Neural cell (in vitro differentiated cells): ENCODE measurements around the gene STON2. TPM values are rescaled to one million over a fixed set of nuclear protein-coding genes. Genes with fewer than 3 reads are reported as not detected.

Source experiments
- H2AFZ ChIP-seq: fragments of 200-600, 300-800 bp; sonication (generic), shearing (Covaris generic); 2 replicates; pipeline ENCODE4 v1.6.0; 2014; ENCODE audit warnings: low read depth, mild to moderate bottlenecking, antibody characterized with exemption, low read length, moderate library complexity
- H3F3A ChIP-seq: fragments of 200-600 bp; shearing (Covaris generic); 2 replicates; pipeline ENCODE4 v1.6.1; 2016; ENCODE audit warnings: mild to moderate bottlenecking, moderate library complexity, mixed read lengths, antibody characterized with exemption, low read length; ENCODE audit not compliant: insufficient read depth, poor library complexity, severe bottlenecking
- H3K27ac ChIP-seq: fragments of 200-600, 300-800 bp; sonication (generic), shearing (Covaris generic); 2 replicates; pipeline ENCODE4 v1.5.1; 2014; ENCODE audit warnings: mild to moderate bottlenecking, low read length, moderate library complexity
- H3K27me3 ChIP-seq: fragments of 300-800, 200-600 bp; sonication (generic), shearing (Covaris generic); 2 replicates; pipeline ENCODE4 v1.6.0; 2014; ENCODE audit warnings: mild to moderate bottlenecking, low read depth, low read length, moderate library complexity; ENCODE audit not compliant: insufficient read depth
- H3K36me3 ChIP-seq: fragments of 300-800, 200-600 bp; sonication (generic), shearing (Covaris generic); 2 replicates; pipeline ENCODE4 v1.5.1; 2014; ENCODE audit warnings: mild to moderate bottlenecking, antibody characterized with exemption, low read length, moderate library complexity; ENCODE audit not compliant: insufficient read depth
- H3K4me2 ChIP-seq: fragments of 300-800, 200-600 bp; sonication (generic), shearing (Covaris generic); 2 replicates; pipeline ENCODE4 v1.6.0; 2014; ENCODE audit warnings: mild to moderate bottlenecking, low read length
- H3K4me3 ChIP-seq: fragments of 300-800, 200-600 bp; sonication (generic), shearing (Covaris generic); 2 replicates; pipeline ENCODE4 v1.5.1; 2014; ENCODE audit warnings: mild to moderate bottlenecking, low read length, moderate library complexity
- H3K79me2 ChIP-seq: fragments of 200-600 bp; shearing (Covaris generic); replicated peaks from 2 replicates; pipeline ENCODE4 v1.6.0; 2014; ENCODE audit warnings: mild to moderate bottlenecking, low read length, moderate library complexity; ENCODE audit not compliant: insufficient read depth
- H3K9ac ChIP-seq: fragments of 300-800, 200-600 bp; sonication (generic), shearing (Covaris generic); 2 replicates; pipeline ENCODE4 v1.6.1; 2016; ENCODE audit warnings: mild to moderate bottlenecking, low read length, mixed read lengths
- H3K9me2 ChIP-seq: fragments of 200-600 bp; shearing (Covaris generic); 2 replicates; pipeline ENCODE4 v1.6.1; 2016; ENCODE audit warnings: mild to moderate bottlenecking, low read length, mixed read lengths; ENCODE audit not compliant: insufficient read depth
- H3K9me3 ChIP-seq: fragments of 200-600, 300-800 bp; sonication (generic), shearing (Covaris generic); 2 replicates; pipeline ENCODE4 v1.6.1; 2016; ENCODE audit warnings: mild to moderate bottlenecking, mixed run types, low read length, moderate library complexity, mixed read lengths
- H4K20me1 ChIP-seq: fragments of 200-600 bp; shearing (Covaris generic); 2 replicates; pipeline ENCODE4 v1.6.1; 2016; ENCODE audit warnings: mild to moderate bottlenecking, mixed run types; ENCODE audit not compliant: insufficient read depth
- EP300 ChIP-seq: fragments of 450-650 bp; conservative IDR thresholded peaks from 2 replicates; pipeline ENCODE4 v1.6.1; 2014; ENCODE audit warnings: antibody characterized with exemption, mild to moderate bottlenecking, moderate library complexity; ENCODE audit not compliant: poor library complexity, severe bottlenecking
- EZH2 ChIP-seq: fragments of 200-600, 300-800 bp; shearing (Covaris generic), sonication (generic); IDR thresholded peaks from 2 replicates; pipeline ENCODE4 v1.6.1; 2014; ENCODE audit warnings: antibody characterized with exemption, low read length, borderline replicate concordance, mild to moderate bottlenecking; ENCODE audit not compliant: insufficient read depth, poor library complexity, severe bottlenecking
- MXI1 ChIP-seq: fragments of 450-650 bp; conservative IDR thresholded peaks from 2 replicates; pipeline ENCODE4 v1.6.1; 2014; ENCODE audit warnings: antibody characterized with exemption, mild to moderate bottlenecking; ENCODE audit not compliant: poor library complexity, severe bottlenecking
- POLR2AphosphoS5 ChIP-seq: IDR thresholded peaks from 2 replicates; pipeline ENCODE4 v1.6.1; 2012
- RAD21 ChIP-seq: fragments of 450-650 bp; conservative IDR thresholded peaks from 2 replicates; pipeline ENCODE4 v1.6.1; 2014; ENCODE audit warnings: antibody characterized with exemption, mild to moderate bottlenecking, moderate library complexity
- SMC3 ChIP-seq: fragments of 450-650 bp; conservative IDR thresholded peaks from 2 replicates; pipeline ENCODE4 v1.6.1; 2014; ENCODE audit warnings: antibody characterized with exemption, mild to moderate bottlenecking, moderate library complexity; ENCODE audit not compliant: poor library complexity
- TAF1 ChIP-seq: IDR thresholded peaks from 2 replicates; pipeline ENCODE4 v1.6.1; 2012; ENCODE audit warnings: low read depth
- polyA plus RNA-seq: library from polyadenylated mRNA; depleted of rRNA; stranded (reverse); fragments of >200 nt; gene quantifications from 2 replicates; pipeline ENCODE4 v1.2.3, GENCODE V29; 2014
- TF ChIP-seq, protein P1 (sequence below): fragments of 450-650 bp; IDR thresholded peaks from 2 replicates; pipeline ENCODE4 v1.5.1; 2014; ENCODE audit warnings: antibody characterized with exemption, mild to moderate bottlenecking, moderate library complexity; ENCODE audit not compliant: poor library complexity, severe bottlenecking
- TF ChIP-seq, protein P2 (sequence below): IDR thresholded peaks from 2 replicates; pipeline ENCODE4 v1.6.1; 2012; ENCODE audit warnings: borderline replicate concordance

STON2 gene
- polyA plus RNA-seq, 1 donor from 2014 or later: 11.3 TPM

DNA sequence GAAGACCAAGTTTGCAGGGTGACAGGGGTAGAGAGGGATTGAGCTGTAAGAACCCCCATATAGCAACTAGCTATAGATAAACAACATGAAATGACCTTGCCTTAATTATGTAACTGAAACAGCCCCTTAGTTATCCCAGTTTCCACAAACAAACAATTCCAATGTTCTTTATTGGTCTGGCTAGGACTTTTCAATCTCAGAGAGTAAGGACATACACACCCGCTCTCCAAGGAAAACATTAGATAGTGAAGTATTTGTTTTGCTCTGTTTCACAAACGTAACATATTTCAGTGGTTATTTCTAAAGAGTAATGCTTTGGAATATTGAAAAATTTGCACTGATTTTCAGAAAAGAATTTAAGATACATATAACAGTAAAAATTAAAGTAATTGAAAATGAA lies 127.8 kb downstream of the STON2 start:
- Histone ChIP-seq H3F3A (no peaks in the 10 kb centered on the region), H3K27me3 (no peaks in the 10 kb centered on the region), H2AFZ (no peak overlapping the region), H3K9ac (no peak overlapping the region), H3K36me3 (no peaks in the 10 kb centered on the region), H3K9me3 (no peaks in the 10 kb centered on the region), H3K4me3 (no peak overlapping the region), H3K4me2 (no peak overlapping the region), H3K9me2 (no peaks in the 10 kb centered on the region), H3K27ac (no peak overlapping the region), H4K20me1 (no peaks in the 10 kb centered on the region), H3K79me2 (no peaks in the 10 kb centered on the region)
- TF ChIP-seq TAF1 (no peak), POLR2AphosphoS5 (no peak), RAD21 (no peak), MXI1 (no peak), EZH2 (no peak), SMC3 (no peak), EP300 (no peak)
- TF ChIP-seq, protein P1, sequence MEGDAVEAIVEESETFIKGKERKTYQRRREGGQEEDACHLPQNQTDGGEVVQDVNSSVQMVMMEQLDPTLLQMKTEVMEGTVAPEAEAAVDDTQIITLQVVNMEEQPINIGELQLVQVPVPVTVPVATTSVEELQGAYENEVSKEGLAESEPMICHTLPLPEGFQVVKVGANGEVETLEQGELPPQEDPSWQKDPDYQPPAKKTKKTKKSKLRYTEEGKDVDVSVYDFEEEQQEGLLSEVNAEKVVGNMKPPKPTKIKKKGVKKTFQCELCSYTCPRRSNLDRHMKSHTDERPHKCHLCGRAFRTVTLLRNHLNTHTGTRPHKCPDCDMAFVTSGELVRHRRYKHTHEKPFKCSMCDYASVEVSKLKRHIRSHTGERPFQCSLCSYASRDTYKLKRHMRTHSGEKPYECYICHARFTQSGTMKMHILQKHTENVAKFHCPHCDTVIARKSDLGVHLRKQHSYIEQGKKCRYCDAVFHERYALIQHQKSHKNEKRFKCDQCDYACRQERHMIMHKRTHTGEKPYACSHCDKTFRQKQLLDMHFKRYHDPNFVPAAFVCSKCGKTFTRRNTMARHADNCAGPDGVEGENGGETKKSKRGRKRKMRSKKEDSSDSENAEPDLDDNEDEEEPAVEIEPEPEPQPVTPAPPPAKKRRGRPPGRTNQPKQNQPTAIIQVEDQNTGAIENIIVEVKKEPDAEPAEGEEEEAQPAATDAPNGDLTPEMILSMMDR: no peak
- TF ChIP-seq, protein P2, sequence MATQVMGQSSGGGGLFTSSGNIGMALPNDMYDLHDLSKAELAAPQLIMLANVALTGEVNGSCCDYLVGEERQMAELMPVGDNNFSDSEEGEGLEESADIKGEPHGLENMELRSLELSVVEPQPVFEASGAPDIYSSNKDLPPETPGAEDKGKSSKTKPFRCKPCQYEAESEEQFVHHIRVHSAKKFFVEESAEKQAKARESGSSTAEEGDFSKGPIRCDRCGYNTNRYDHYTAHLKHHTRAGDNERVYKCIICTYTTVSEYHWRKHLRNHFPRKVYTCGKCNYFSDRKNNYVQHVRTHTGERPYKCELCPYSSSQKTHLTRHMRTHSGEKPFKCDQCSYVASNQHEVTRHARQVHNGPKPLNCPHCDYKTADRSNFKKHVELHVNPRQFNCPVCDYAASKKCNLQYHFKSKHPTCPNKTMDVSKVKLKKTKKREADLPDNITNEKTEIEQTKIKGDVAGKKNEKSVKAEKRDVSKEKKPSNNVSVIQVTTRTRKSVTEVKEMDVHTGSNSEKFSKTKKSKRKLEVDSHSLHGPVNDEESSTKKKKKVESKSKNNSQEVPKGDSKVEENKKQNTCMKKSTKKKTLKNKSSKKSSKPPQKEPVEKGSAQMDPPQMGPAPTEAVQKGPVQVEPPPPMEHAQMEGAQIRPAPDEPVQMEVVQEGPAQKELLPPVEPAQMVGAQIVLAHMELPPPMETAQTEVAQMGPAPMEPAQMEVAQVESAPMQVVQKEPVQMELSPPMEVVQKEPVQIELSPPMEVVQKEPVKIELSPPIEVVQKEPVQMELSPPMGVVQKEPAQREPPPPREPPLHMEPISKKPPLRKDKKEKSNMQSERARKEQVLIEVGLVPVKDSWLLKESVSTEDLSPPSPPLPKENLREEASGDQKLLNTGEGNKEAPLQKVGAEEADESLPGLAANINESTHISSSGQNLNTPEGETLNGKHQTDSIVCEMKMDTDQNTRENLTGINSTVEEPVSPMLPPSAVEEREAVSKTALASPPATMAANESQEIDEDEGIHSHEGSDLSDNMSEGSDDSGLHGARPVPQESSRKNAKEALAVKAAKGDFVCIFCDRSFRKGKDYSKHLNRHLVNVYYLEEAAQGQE: no peak

DNA sequence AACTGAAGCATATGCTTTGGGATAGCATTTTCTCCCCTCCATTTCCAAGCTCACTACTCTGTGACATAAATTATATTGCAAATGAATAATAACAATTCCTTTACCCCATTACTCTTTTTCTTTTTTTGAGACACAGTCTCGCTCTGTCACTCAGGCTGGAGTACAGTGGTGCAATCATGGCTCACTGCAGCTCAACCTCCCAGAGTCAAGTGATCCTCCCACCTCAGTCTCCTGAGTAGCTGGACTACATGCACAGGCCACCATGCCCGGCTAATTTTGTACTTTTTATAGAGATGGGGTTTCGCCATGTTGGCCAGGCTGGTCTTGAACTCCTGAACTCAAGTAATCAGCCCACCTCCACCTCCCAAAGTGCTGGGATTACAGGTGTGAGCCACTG lies 130.1 kb downstream of the STON2 start:
- Histone ChIP-seq H3K27me3 (no peaks in the 10 kb centered on the region), H3K9me2 (no peaks in the 10 kb centered on the region), H3K4me2 (no peak overlapping the region), H3K27ac (no peak overlapping the region), H3K9me3 (no peaks in the 10 kb centered on the region), H3K4me3 (no peak overlapping the region), H3K36me3 (no peaks in the 10 kb centered on the region), H3F3A (no peaks in the 10 kb centered on the region), H2AFZ (no peak overlapping the region), H3K79me2 (no peaks in the 10 kb centered on the region), H4K20me1 (no peaks in the 10 kb centered on the region), H3K9ac (no peak overlapping the region)
- TF ChIP-seq, protein P2: no peak
- no peak for TF ChIP-seq RAD21
- TF ChIP-seq TAF1: no peak
- no peak for TF ChIP-seq MXI1
- TF ChIP-seq POLR2AphosphoS5: no peak
- no peak for TF ChIP-seq SMC3
- TF ChIP-seq EP300: no peak
